WTC11 (cell line): Measurements from ENCODE around the gene BRMS1.

Experiments used
- CREM ChIP-seq: sonication (generic); formaldehyde crosslinking; IDR thresholded peaks from 2 replicates; pipeline ENCODE4 v1.8.1; 2022; ENCODE audit warnings: mild to moderate bottlenecking, missing genetic modification reagents, moderate library complexity
- ELF4 ChIP-seq: sonication (generic); formaldehyde crosslinking; IDR thresholded peaks from 2 replicates; pipeline ENCODE4 v1.8.1; 2022; ENCODE audit warnings: low read depth, mild to moderate bottlenecking, moderate library complexity, missing genetic modification reagents
- GABPB1 ChIP-seq: sonication (generic); formaldehyde crosslinking; IDR thresholded peaks from 2 replicates; pipeline ENCODE4 v1.8.1; 2023; ENCODE audit warnings: mild to moderate bottlenecking, missing genetic modification reagents
- ZNF317 ChIP-seq: sonication (generic); formaldehyde crosslinking; IDR thresholded peaks from 2 replicates; pipeline ENCODE4 v1.8.1; 2023; ENCODE audit warnings: low read depth, mild to moderate bottlenecking, moderate library complexity, missing genetic modification reagents, borderline replicate concordance
- ZNF532 ChIP-seq: fragments of 250-450 bp; sonication (Bioruptor Pico); IDR thresholded peaks from 2 replicates; pipeline ENCODE4 v1.9.0; 2021; ENCODE audit warnings: mild to moderate bottlenecking, borderline replicate concordance
- ZNF671 ChIP-seq: fragments of 250-450 bp; sonication (Bioruptor Pico); IDR thresholded peaks from 2 replicates; pipeline ENCODE4 v1.8.0; 2021; ENCODE audit warnings: mild to moderate bottlenecking
- TF ChIP-seq, protein P1 (sequence below): fragments of 200-600 bp; IDR thresholded peaks from 2 replicates; pipeline ENCODE4 v1.8.0; 2022; ENCODE audit warnings: antibody characterized with exemption

DNA sequence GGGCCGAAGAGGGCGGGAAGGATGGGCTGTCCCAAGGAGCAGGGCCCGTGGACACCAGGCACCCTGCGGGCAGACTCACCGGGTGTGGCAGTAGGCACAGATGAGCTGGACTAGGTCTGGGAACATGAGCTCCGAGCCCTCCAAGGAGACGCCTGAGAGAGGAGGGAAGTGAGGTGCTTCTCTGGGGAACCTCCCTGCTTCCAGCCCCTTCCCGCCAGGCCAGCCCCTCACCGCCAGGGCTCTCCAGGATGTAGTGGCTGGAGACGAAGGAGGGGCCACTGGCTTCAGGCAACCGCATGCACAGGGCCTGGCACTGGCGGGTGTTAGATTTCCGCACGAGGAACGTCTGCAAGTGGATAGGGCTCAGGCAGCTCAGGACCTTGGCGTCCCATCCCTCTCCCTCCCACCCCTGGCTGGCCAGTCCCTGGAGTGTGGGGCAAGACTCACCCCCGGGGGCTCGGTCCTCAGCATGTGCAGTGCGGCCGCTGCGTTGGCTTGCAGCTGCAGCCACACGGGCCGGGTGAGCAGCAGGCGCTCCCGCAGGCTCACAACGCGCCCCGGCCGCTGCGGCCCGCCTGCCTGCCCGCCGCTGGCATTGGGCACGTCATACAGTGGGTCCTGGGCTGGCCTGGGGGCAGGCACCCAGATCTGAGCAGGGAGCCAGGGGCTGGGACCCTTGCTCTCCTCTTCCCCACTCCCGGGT, 9.2 kb downstream of the BRMS1 start:
- TF ChIP-seq CREM (CRISPR knock-in tag) (no peak), GABPB1 (CRISPR knock-in tag) (no peak), ZNF532 (CRISPR knock-in tag) (no peak), ELF4 (CRISPR knock-in tag) (no peak), ZNF671 (CRISPR knock-in tag) (no peak), ZNF317 (CRISPR knock-in tag) (no peak)
- TF ChIP-seq, protein P1, sequence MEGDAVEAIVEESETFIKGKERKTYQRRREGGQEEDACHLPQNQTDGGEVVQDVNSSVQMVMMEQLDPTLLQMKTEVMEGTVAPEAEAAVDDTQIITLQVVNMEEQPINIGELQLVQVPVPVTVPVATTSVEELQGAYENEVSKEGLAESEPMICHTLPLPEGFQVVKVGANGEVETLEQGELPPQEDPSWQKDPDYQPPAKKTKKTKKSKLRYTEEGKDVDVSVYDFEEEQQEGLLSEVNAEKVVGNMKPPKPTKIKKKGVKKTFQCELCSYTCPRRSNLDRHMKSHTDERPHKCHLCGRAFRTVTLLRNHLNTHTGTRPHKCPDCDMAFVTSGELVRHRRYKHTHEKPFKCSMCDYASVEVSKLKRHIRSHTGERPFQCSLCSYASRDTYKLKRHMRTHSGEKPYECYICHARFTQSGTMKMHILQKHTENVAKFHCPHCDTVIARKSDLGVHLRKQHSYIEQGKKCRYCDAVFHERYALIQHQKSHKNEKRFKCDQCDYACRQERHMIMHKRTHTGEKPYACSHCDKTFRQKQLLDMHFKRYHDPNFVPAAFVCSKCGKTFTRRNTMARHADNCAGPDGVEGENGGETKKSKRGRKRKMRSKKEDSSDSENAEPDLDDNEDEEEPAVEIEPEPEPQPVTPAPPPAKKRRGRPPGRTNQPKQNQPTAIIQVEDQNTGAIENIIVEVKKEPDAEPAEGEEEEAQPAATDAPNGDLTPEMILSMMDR: no peak
